Measurements from ENCODE around the gene KBTBD4. TPM values are rescaled to one million over a fixed set of nuclear protein-coding genes. Genes with fewer than 3 reads are reported as not detected.

KBTBD4 gene
- total RNA-seq, 1 experiment from 2014 or later = 13.2 TPM

GRCh38 chr11:47587039-47587716, 8.4 kb upstream of the KBTBD4 start:
- POLR2A ChIA-PET = no interaction called here
- RAD21 ChIA-PET (ENCODE audit: low non-redundant PET in 1 of 2, low total read pairs in 2 of 2, uncharacterized antibody in 2 of 2, unreplicated experiment in 2 of 2) = no interaction called here
- H4K20me1 ChIP-seq (ENCODE audit: insufficient read depth) = no peaks in the 10 kb centered on the region
- H3K4me2 ChIP-seq (ENCODE audit: low read length) = no peak overlapping the region
- intact Hi-C loops (cut with micrococcal nuclease) = no loop called here
- H3K9me2 ChIP-seq (ENCODE audit: insufficient read depth) = no peaks in the 10 kb centered on the region
- H3K36me3 ChIP-seq (ENCODE audit: control insufficient read depth in 1 of 2, insufficient read depth in 2 of 2, low read length in 2 of 2) = peaks cover 14 to 22% of the 10 kb centered on the region in 2 experiments; a peak in 3 of 4 replicates
- H3K9me3 ChIP-seq (ENCODE audit: control insufficient read depth in 1 of 2, insufficient read depth in 1 of 2, low read depth in 1 of 2, low read length in 2 of 2) = no peaks in the 10 kb centered on the region
- no TSS peak for BruUV-seq (replicated peaks)
- DNase-seq (ENCODE audit: low read depth, low spot score) (no peak), ATAC-seq (no peak)
- no peak overlapping the region for H2AFZ ChIP-seq (ENCODE audit: low read depth, low read length, poor library complexity, severe bottlenecking)
- H3K4me1 ChIP-seq (ENCODE audit: control insufficient read depth in 1 of 2, insufficient read depth in 2 of 2, low read length in 2 of 2) = no peaks in the 10 kb centered on the region
- peaks cover 1% of the 10 kb centered on the region; the same call in 1 of the 2 replicates for H3K79me2 ChIP-seq (ENCODE audit: insufficient read depth, low read length)
- CTCF ChIA-PET = no interaction called here
- H3K9ac ChIP-seq (ENCODE audit: low read length) = no peak overlapping the region
- no peak overlapping the region for H3K4me3 ChIP-seq (replicated peaks in 1 of 2; ENCODE audit: low read depth in 1 of 2, low read length in 2 of 2)
- no peaks in the 10 kb centered on the region for H3K27me3 ChIP-seq (ENCODE audit: insufficient read depth, low read length)
- no peak for TF ChIP-seq JUND (IDR thresholded peaks at IDR 0.05)
- TF ChIP-seq ZFX (IDR thresholded peaks at IDR 0.05) = no peak
- no peak for TF ChIP-seq EZH2phosphoT487 (IDR thresholded peaks at IDR 0.05; ENCODE audit: borderline replicate concordance)
- no peak for TF ChIP-seq YY1 (IDR thresholded peaks at IDR 0.05; ENCODE audit: extremely low read depth, insufficient replicate concordance, low read depth, low read length)
- no peak for TF ChIP-seq CEBPB (IDR thresholded peaks at IDR 0.05; ENCODE audit: low read depth)
- no peak overlapping the region for H3K27ac ChIP-seq (ENCODE audit: low read depth, low read length)

GRCh38 chr11:47586098-47586855, 7.5 kb upstream of the KBTBD4 start, which contains the start of gene FAM180B:
TSS of gene FAM180B (plus strand) at chr11:47586678. CDS start at chr11:47586769, 91 bp downstream.
- ChIA-PET CTCF (no interaction called here), RAD21 (ENCODE audit: low non-redundant PET in 1 of 2, low total read pairs in 2 of 2, uncharacterized antibody in 2 of 2, unreplicated experiment in 2 of 2) (no interaction called here), POLR2A (no interaction called here)
- Histone ChIP-seq H3K79me2 (ENCODE audit: insufficient read depth, low read length) (peaks cover 10% of the 10 kb centered on the region), H3K27ac (ENCODE audit: low read depth, low read length) (no peak within 1 kb of the TSS), H3K9ac (ENCODE audit: low read length) (no peak within 1 kb of the TSS), H3K9me3 (ENCODE audit: control insufficient read depth in 1 of 2, insufficient read depth in 1 of 2, low read depth in 1 of 2, low read length in 2 of 2) (no peaks in the 10 kb centered on the region), H3K4me3 (replicated peaks in 1 of 2; ENCODE audit: low read depth in 1 of 2, low read length in 2 of 2) (no peak within 1 kb of the TSS), H4K20me1 (ENCODE audit: insufficient read depth) (no peaks in the 10 kb centered on the region), H3K4me1 (ENCODE audit: control insufficient read depth in 1 of 2, insufficient read depth in 2 of 2, low read length in 2 of 2) (no peaks in the 10 kb centered on the region), H2AFZ (ENCODE audit: low read depth, low read length, poor library complexity, severe bottlenecking) (no peak within 1 kb of the TSS), H3K9me2 (ENCODE audit: insufficient read depth) (no peaks in the 10 kb centered on the region), H3K4me2 (ENCODE audit: low read length) (no peak within 1 kb of the TSS), H3K27me3 (ENCODE audit: insufficient read depth, low read length) (no peaks in the 10 kb centered on the region), H3K36me3 (ENCODE audit: control insufficient read depth in 1 of 2, insufficient read depth in 2 of 2, low read length in 2 of 2) (peaks cover 22 to 30% of the 10 kb centered on the region in 2 experiments)
- intact Hi-C loops (cut with micrococcal nuclease) = no loop called here
- DNase-seq (ENCODE audit: low read depth, low spot score) (no peak), ATAC-seq (no peak)
- BruUV-seq (replicated peaks) = no TSS peak
- TF ChIP-seq MAX (IDR thresholded peaks at IDR 0.05) (no peak), REST (IDR thresholded peaks at IDR 0.05; ENCODE audit: low read depth) (no peak), POLR2AphosphoS5 (IDR thresholded peaks at IDR 0.05; ENCODE audit: low read depth, low read length) (no peak), CTCF (IDR thresholded peaks at IDR 0.05 in 2 of 3, conservative IDR thresholded peaks at IDR 0.05 in 1 of 3; ENCODE audit: borderline replicate concordance in 1 of 3, insufficient read depth in 1 of 3, low read depth in 2 of 3, low read length in 2 of 3) (no peak), EZH2phosphoT487 (IDR thresholded peaks at IDR 0.05; ENCODE audit: borderline replicate concordance) (no peak), SIN3A (IDR thresholded peaks at IDR 0.05; ENCODE audit: low read depth) (no peak), POLR2A (IDR thresholded peaks at IDR 0.05; ENCODE audit: borderline replicate concordance, extremely low read depth, insufficient read depth, insufficient read length) (no peak), ATF3 (IDR thresholded peaks at IDR 0.05) (no peak), FOSL1 (IDR thresholded peaks at IDR 0.05; ENCODE audit: low read depth) (no peak), SP1 (IDR thresholded peaks at IDR 0.05; ENCODE audit: low read depth) (no peak), JUND (IDR thresholded peaks at IDR 0.05) (no peak)

Data from HCT116 (cell line).